Peyer's patch (tissue), 4 donors: ENCODE data around the gene HSDL2. TPM values are rescaled to one million over a fixed set of nuclear protein-coding genes. Genes with fewer than 3 reads are reported as not detected.

Source experiments
- DNase-seq, 3 donors: peaks; one replicate each; pipeline ENCODE4 v3.0.0-alpha.2; 2017 to 2019
- H3K27ac ChIP-seq, 4 donors: fragments of 200-600 bp; sonication (generic); one replicate each; pipeline ENCODE4 v1.5.1; 2016 to 2019
- H3K27me3 ChIP-seq, 2 donors: fragments of 200-600 bp; sonication (generic); one replicate each; pipeline ENCODE4 v1.5.1; 2019
- H3K36me3 ChIP-seq, 3 donors: fragments of 200-600 bp; sonication (generic); one replicate each; pipeline ENCODE4 v1.5.1; 2016 to 2019
- H3K4me1 ChIP-seq, 4 donors: fragments of 200-600 bp; sonication (generic); one replicate each; pipeline ENCODE4 v1.5.1; 2016 to 2019
- H3K4me3 ChIP-seq, 4 donors: fragments of 200-600 bp; sonication (generic); 1 replicate in 3 of 4; 2 replicates in 1 of 4; pipeline ENCODE4 v1.5.1; 2016 to 2019; ENCODE audit warnings: mild to moderate bottlenecking in 1 of 4
- H3K9me3 ChIP-seq, 4 donors: fragments of 200-600 bp; sonication (generic); one replicate each; pipeline ENCODE4 v1.5.1; 2016 to 2019; ENCODE audit warnings: mild to moderate bottlenecking in 1 of 4
- POLR2A ChIP-seq, 2 donors: fragments of 450-650 bp; IDR thresholded peaks; one replicate each; pipeline ENCODE4 v1.5.1; 2017; ENCODE audit warnings: antibody characterized with exemption in 2 of 2, mild to moderate bottlenecking in 2 of 2, moderate library complexity in 2 of 2
- total RNA-seq, 4 donors: library from RNA; depleted of rRNA; stranded (reverse); fragments of >200 nt; gene quantifications; one replicate each; pipeline ENCODE4 v1.1.0, GENCODE V29; 2016
- TF ChIP-seq, protein P1 (sequence below), 6 experiments: fragments of 450-650 bp in 4 of 6; fragments of 200-600 bp in 2 of 6; sonication (generic) in 1 of 6; IDR thresholded peaks; one replicate each; pipeline ENCODE4 v1.5.1; 2017 to 2019; ENCODE audit warnings: antibody characterized with exemption in 6 of 6, mild to moderate bottlenecking in 3 of 6, moderate library complexity in 1 of 6

Gene HSDL2
- total RNA-seq, 4 donors from 2014 or later: 23.6 to 60.7 (median 39.9) TPM

DNA sequence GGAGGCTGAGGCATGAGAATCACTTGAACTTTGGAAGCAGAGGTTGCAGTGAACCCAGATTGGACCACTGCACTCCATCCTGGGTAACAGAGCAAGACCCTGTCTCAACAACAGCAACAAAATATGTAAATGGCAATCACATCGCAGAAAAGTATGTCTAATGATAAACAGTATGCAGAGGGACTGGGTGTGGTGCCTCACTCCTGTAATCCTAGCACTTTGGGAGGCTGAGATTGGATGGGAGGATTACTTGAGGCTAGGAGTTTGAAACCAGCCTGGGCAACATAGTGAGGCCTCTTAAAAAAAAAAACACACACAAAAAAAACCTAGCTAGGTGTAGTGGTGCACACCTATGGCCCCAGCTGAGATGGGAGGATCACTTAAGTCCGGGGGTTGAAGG lies 40.3 kb downstream of the HSDL2 start:
- TF ChIP-seq, protein P1, sequence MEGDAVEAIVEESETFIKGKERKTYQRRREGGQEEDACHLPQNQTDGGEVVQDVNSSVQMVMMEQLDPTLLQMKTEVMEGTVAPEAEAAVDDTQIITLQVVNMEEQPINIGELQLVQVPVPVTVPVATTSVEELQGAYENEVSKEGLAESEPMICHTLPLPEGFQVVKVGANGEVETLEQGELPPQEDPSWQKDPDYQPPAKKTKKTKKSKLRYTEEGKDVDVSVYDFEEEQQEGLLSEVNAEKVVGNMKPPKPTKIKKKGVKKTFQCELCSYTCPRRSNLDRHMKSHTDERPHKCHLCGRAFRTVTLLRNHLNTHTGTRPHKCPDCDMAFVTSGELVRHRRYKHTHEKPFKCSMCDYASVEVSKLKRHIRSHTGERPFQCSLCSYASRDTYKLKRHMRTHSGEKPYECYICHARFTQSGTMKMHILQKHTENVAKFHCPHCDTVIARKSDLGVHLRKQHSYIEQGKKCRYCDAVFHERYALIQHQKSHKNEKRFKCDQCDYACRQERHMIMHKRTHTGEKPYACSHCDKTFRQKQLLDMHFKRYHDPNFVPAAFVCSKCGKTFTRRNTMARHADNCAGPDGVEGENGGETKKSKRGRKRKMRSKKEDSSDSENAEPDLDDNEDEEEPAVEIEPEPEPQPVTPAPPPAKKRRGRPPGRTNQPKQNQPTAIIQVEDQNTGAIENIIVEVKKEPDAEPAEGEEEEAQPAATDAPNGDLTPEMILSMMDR (IDR thresholded peaks at IDR 0.05): no peak
- TF ChIP-seq POLR2A (IDR thresholded peaks at IDR 0.05): no peak
- no peak for DNase-seq
- H3K4me1 ChIP-seq: no peaks in the 10 kb centered on the region
- H3K27ac ChIP-seq: no peak overlapping the region
- no peaks in the 10 kb centered on the region for H3K27me3 ChIP-seq
- no peaks in the 10 kb centered on the region for H3K9me3 ChIP-seq
- no peak overlapping the region for H3K4me3 ChIP-seq
- peaks cover 0 to 25% (median 0%) of the 10 kb centered on the region in 3 donors for H3K36me3 ChIP-seq

DNA sequence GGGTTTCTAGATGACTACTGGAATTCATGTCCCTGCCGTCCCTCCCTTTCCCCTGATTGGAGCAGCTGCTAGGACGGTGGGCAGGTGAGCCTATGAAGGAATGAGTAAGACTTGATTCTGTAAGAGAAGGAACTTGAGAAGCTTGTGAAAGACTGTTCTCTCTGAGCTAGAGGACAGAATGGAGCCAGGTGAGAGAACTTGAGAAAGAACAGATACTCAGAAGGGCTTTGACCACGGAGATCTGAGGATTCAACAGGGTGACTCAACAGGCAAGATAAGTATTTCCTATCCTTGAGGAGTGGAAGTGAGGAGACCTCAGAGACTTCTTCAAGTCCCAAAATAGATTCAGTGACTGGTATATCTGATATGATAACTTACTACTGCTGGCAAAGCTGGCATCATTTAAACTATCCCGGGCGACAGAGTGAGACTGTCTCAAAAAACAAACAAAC lies 41.9 kb downstream of the HSDL2 start:
- Histone ChIP-seq H3K9me3 (no peaks in the 10 kb centered on the region), H3K27me3 (no peaks in the 10 kb centered on the region), H3K27ac (no peak overlapping the region), H3K4me1 (no peaks in the 10 kb centered on the region), H3K4me3 (no peak overlapping the region), H3K36me3 (peaks cover 0 to 20% (median 0%) of the 10 kb centered on the region in 3 donors)
- TF ChIP-seq POLR2A (IDR thresholded peaks at IDR 0.05): no peak
- TF ChIP-seq, protein P1 (IDR thresholded peaks at IDR 0.05): no peak
- DNase-seq: no peak

- H3K27ac ChIP-seq: no peak overlapping the region
- TF ChIP-seq, protein P1 (IDR thresholded peaks at IDR 0.05): no peak
- TF ChIP-seq POLR2A (IDR thresholded peaks at IDR 0.05): no peak
- no peak for DNase-seq
Observed at GRCh38 chr9:112422417-112423148, 42.7 kb downstream of the HSDL2 start.

DNA sequence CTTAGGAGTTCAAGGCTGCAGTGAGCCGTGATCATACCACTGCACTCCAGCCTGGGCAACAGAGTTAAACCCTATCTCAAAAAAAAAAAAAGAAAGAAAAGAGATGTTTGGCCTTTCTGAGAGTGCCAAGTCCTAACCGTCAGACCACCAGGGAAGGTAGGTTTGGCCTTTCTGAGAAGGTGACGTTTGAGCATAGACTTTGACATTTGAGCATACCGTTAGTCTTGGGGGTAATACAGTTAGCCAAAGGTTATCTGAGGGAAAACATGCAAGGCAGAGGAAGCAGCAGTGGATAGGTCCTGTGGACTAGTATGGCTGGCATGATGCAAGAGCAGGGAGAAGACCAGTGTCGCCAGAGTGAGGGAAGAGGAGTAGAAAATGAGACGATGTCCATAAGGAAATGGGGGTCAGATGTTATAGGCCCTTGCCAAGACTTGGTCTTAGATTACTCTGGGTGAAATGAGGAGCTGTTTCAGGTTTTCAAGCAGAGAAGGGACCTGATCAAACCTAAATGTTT lies 50.2 kb downstream of the HSDL2 start:
- Histone ChIP-seq H3K4me3 (no peak overlapping the region), H3K27ac (no peak overlapping the region), H3K4me1 (no peaks in the 10 kb centered on the region), H3K9me3 (no peaks in the 10 kb centered on the region), H3K27me3 (no peaks in the 10 kb centered on the region), H3K36me3 (peaks cover 0 to 15% (median 0%) of the 10 kb centered on the region in 3 donors)
- no peak for DNase-seq
- TF ChIP-seq POLR2A (IDR thresholded peaks at IDR 0.05): no peak
- TF ChIP-seq, protein P1 (IDR thresholded peaks at IDR 0.05): no peak

More at GRCh38 chr9:112422417-112423148, 42.7 kb downstream of the HSDL2 start:
- Histone ChIP-seq H3K27me3 (no peaks in the 10 kb centered on the region), H3K4me1 (no peaks in the 10 kb centered on the region), H3K4me3 (no peak overlapping the region), H3K9me3 (no peaks in the 10 kb centered on the region), H3K36me3 (peaks cover 0 to 20% (median 0%) of the 10 kb centered on the region in 3 donors)

DNA sequence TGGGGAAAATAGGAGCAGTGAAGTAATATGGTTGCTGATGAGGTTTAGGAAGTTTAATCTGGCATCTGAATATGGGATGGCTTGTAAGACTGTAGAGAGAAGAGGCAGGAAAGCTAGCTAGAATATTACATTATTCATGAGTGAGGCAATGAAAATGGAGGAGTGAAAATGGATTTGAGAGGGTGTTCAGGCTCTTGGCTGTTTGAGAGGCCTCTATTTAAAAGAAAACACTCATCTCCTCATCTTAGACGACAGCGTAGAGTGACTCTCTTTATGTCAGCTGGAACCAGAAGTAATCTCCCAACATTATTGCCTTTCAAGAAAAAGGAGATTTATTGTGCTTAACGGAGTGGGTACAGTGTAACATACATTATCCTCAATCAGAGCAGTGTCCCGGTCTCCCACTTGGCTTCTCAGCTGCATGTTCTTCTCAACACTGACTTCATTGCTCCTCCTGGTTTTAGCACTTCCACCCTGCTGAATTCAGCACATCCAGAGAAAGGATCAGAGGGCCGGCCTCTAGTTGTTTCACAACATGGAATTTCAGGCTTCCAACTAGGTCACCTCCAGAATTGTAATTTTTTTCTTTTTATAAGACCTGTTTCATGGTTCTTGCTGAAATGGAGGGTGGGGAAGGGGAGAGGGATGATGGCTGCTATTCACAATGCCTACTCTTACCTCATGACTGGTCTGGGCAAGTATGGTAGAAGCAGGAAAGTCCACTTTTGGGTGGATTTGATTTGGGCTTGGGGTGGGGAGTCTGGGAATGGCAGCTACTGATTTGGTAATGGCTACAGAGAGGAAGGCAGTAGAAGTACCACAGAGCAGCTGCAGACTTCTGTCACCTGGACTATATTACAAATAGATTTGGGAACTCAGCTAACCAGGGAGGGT lies 53.8 kb downstream of the HSDL2 start:
- H3K4me1 ChIP-seq: no peaks in the 10 kb centered on the region
- DNase-seq: no peak
- H3K9me3 ChIP-seq: no peaks in the 10 kb centered on the region
- no peak for TF ChIP-seq POLR2A (IDR thresholded peaks at IDR 0.05)
- TF ChIP-seq, protein P1 (IDR thresholded peaks at IDR 0.05): no peak
- H3K36me3 ChIP-seq: peaks cover 0 to 11% (median 0%) of the 10 kb centered on the region in 3 donors
- H3K27me3 ChIP-seq: no peaks in the 10 kb centered on the region
- no peak overlapping the region for H3K4me3 ChIP-seq
- H3K27ac ChIP-seq: no peak overlapping the region
